Erythroblast (primary cell): ENCODE data around the gene RNF182.

Source experiments
- DNase-seq, 2 experiments: peaks; one replicate each; lab custom pipeline; 2025; lab: John Stamatoyannopoulos, UW
- GATA1 ChIP-seq: IDR thresholded peaks from 2 replicates; pipeline ENCODE4 v1.6.1; 2011; ENCODE audit warnings: low read depth, mild to moderate bottlenecking, control low read depth, low read length, moderate library complexity
- POLR2A ChIP-seq: IDR thresholded peaks from 2 replicates; pipeline ENCODE4 v1.6.1; 2011; ENCODE audit warnings: mild to moderate bottlenecking, low read length

RNF182 gene

GRCh38 chr6:14029605-14030004 lies 104.9 kb downstream of the RNF182 start:
- TF ChIP-seq GATA1, result no peak
- TF ChIP-seq POLR2A, result no peak
- no peak for DNase-seq
